A673 (cell line): ENCODE data around the gene TCF7L1.

Source experiments
- CTCF ChIP-seq: fragments of 300-800, 200-600 bp; sonication (generic); conservative IDR thresholded peaks from 2 replicates; pipeline ENCODE4 v1.5.1; 2017; ENCODE audit warnings: low read depth, mild to moderate bottlenecking, antibody characterized with exemption, low read length, moderate library complexity, mixed read lengths
- EZH2 ChIP-seq: fragments of 200-600 bp; sonication (generic); IDR thresholded peaks from 2 replicates; pipeline ENCODE4 v1.6.1; 2017; ENCODE audit warnings: borderline replicate concordance, low read depth, mild to moderate bottlenecking, mixed read lengths, antibody characterized with exemption, low read length; ENCODE audit not compliant: poor library complexity, severe bottlenecking

GRCh38 chr2:85164145-85164569 is 31.0 kb downstream of the TCF7L1 start:
- TF ChIP-seq CTCF = 0 out of 2 replicates have a peak, but pooled peaks have one; percentile 35
- no peak for TF ChIP-seq EZH2
